ENCODE measurements around the gene KRTAP5-5. TPM values are rescaled to one million over a fixed set of nuclear protein-coding genes. Genes with fewer than 3 reads are reported as not detected.
A peak's percentile ranks its signal among the peaks of the same experiment; 100 is the strongest.

KRTAP5-5 gene
- total and polyA plus RNA-seq, 2 of the 13 experiments (the other 11 are each of a cell fraction or from before 2014, with no cell fraction given) = not detected

- TF ChIP-seq, protein P1, sequence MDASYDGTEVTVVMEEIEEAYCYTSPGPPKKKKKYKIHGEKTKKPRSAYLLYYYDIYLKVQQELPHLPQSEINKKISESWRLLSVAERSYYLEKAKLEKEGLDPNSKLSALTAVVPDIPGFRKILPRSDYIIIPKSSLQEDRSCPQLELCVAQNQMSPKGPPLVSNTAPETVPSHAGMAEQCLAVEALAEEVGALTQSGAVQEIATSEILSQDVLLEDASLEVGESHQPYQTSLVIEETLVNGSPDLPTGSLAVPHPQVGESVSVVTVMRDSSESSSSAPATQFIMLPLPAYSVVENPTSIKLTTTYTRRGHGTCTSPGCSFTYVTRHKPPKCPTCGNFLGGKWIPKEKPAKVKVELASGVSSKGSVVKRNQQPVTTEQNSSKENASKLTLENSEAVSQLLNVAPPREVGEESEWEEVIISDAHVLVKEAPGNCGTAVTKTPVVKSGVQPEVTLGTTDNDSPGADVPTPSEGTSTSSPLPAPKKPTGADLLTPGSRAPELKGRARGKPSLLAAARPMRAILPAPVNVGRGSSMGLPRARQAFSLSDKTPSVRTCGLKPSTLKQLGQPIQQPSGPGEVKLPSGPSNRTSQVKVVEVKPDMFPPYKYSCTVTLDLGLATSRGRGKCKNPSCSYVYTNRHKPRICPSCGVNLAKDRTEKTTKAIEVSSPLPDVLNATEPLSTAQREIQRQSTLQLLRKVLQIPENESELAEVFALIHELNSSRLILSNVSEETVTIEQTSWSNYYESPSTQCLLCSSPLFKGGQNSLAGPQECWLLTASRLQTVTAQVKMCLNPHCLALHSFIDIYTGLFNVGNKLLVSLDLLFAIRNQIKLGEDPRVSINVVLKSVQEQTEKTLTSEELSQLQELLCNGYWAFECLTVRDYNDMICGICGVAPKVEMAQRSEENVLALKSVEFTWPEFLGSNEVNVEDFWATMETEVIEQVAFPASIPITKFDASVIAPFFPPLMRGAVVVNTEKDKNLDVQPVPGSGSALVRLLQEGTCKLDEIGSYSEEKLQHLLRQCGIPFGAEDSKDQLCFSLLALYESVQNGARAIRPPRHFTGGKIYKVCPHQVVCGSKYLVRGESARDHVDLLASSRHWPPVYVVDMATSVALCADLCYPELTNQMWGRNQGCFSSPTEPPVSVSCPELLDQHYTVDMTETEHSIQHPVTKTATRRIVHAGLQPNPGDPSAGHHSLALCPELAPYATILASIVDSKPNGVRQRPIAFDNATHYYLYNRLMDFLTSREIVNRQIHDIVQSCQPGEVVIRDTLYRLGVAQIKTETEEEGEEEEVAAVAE (CRISPR knock-in tag; IDR thresholded peaks at IDR 0.05; ENCODE audit: borderline replicate concordance) = peak; percentile 57; the same call in 1 of the 2 replicates
- TF ChIP-seq MED8 (CRISPR knock-in tag; IDR thresholded peaks at IDR 0.05; ENCODE audit: insufficient replicate concordance) (peak; percentile 97), ZNF446 (CRISPR knock-in tag; IDR thresholded peaks at IDR 0.05) (no peak), ZSCAN25 (CRISPR knock-in tag; IDR thresholded peaks at IDR 0.05) (peak; percentile 96), ZBTB7A (CRISPR knock-in tag; IDR thresholded peaks at IDR 0.05) (peak; percentile 86), UBTF (CRISPR knock-in tag; IDR thresholded peaks at IDR 0.05) (peak; percentile 77), PATZ1 (CRISPR knock-in tag; IDR thresholded peaks at IDR 0.05) (peak; percentile 52; the same call in 1 of the 2 replicates), ATF7 (IDR thresholded peaks at IDR 0.05) (no peak), ATF7 (CRISPR knock-in tag; IDR thresholded peaks at IDR 0.05) (no peak), IKZF4 (CRISPR knock-in tag; IDR thresholded peaks at IDR 0.05; ENCODE audit: borderline replicate concordance, low read depth, not compliant biosample characterization) (peak; percentile 20), SMAD1 (CRISPR knock-in tag; IDR thresholded peaks at IDR 0.05; ENCODE audit: borderline replicate concordance, low read depth) (peak; percentile 54; the same call in 1 of the 2 replicates), ZSCAN29 (CRISPR knock-in tag; conservative IDR thresholded peaks at IDR 0.05) (0 out of 2 replicates have a peak, but pooled peaks have one; percentile 72), POLR2A (IDR thresholded peaks at IDR 0.05; ENCODE audit: insufficient read depth in 1 of 2, low read depth in 2 of 2, low read length in 2 of 2) (peak in 1 of 2 experiments; percentile 43; a peak in 2 of 4 replicates)
- TF ChIP-seq, protein P2, sequence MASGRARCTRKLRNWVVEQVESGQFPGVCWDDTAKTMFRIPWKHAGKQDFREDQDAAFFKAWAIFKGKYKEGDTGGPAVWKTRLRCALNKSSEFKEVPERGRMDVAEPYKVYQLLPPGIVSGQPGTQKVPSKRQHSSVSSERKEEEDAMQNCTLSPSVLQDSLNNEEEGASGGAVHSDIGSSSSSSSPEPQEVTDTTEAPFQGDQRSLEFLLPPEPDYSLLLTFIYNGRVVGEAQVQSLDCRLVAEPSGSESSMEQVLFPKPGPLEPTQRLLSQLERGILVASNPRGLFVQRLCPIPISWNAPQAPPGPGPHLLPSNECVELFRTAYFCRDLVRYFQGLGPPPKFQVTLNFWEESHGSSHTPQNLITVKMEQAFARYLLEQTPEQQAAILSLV (CRISPR knock-in tag; IDR thresholded peaks at IDR 0.05; ENCODE audit: borderline replicate concordance) = no peak
These were observed 25.0 kb downstream of the KRTAP5-5 start (continued) for GRCh38 chr11:1654388-1655167.
